Occipital lobe (tissue), 2 donors: Measurements from ENCODE around the gene CDK11B. TPM values are rescaled to one million over a fixed set of nuclear protein-coding genes. Genes with fewer than 3 reads are reported as not detected.
"Not testable (repeated sequence)": the region's sequence is repeated elsewhere in the genome, so short reads cannot be mapped to it uniquely, and the experiment has no call there.

Source experiments
- DNase-seq: peaks from one replicate; lab custom pipeline; 2025; lab: John Stamatoyannopoulos, UW
- total RNA-seq: library from RNA; depleted of rRNA; stranded (reverse); fragments of >200 nt; gene quantifications from one replicate; pipeline ENCODE4 v1.2.3, GENCODE V29; 2014

The CDK11B gene
- total RNA-seq, result 7.0 TPM

DNA sequence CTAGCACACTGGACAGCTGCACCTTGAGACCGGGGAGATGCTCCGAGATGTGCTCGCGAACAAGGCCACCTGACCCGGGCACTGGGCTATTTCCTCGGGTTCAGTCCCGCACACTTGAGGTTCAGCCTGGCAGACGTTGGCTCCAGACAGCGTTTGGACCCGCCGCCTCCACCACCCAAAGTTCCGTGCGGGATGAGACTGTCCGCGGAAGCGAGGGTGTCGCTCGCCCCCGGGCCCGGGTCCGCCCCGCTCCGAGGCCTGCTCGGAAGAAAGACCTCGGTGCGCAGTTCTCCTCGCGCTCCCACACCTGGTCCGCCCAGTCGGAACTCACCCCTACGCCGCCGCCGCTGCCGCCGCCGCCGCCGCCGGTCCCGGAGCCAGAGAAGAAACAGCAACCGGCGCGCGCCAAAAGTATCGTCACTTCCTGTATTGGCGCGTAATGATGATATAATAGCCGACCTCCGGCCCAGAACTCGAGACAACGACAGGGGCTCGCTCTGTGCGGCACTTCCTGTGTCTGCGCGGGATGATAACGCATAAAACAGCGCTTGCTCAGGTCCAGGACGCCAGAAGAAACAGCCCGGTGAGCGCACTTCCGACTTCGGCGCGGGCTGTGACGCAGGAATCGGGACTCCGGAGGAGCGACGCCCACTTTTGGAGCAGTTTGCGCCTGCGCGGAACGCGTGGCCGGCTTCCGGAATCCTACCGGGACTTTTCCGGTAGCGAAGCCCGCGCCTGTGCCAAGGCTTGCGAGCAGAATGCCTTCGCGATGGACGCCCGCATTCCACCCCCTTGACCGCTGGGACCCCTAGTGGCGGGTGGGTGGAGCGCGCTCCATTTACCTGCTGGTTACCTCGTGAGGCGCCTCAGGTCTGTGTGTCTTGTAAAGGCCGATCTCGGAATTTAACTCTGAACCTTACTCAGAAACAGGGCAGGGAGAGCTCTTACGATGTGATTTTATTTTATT, at the start of gene CDK11B:
TSS of gene CDK11B (minus strand) at position 422 of the 967 bp plus-strand sequence. CDS start 1,519 bp downstream, outside the sequence.
- peak; percentile 92 for DNase-seq

DNA sequence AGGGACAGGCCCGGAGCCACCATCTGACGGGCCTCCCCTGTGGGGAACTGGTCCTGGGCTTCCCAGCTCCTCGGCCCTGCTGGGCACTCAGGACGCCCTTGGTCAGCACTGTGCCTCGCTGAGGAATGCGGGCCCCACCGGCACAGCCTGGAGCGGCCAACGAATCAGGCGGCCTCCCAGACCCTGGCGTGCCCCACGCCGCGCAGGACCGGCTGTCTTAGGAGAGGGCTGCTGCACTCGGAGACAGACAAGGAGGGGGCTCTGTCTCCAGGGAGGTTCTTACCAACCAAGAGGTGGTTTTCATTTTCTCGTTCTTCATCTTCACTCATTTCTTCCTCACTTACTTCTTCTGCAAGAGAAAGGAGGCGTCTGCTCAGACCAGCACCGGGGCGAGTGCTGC, 49.1 kb upstream of the CDK11B start:
- DNase-seq, result not testable (repeated sequence)

DNA sequence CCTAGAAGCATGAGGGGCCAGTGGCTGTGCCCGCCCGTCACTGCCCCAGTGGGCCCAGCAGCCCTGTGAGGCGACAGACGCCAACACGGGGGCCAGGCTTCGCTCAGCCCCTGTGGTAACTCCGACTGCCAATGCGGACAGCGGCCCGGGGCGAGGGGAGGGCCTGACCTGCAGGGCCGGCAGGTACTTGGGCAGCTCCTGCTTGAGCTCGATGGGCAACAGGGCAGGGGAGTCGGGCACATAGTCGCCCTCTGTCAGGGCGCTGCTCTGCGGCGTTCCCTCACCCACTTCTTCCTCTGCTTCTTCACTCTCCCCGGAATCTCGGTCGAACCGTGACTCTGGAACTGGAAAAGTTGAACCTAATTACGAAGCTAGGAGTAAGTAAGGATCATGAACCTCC, 48.4 kb upstream of the CDK11B start:
- DNase-seq, result not testable (repeated sequence)

DNA sequence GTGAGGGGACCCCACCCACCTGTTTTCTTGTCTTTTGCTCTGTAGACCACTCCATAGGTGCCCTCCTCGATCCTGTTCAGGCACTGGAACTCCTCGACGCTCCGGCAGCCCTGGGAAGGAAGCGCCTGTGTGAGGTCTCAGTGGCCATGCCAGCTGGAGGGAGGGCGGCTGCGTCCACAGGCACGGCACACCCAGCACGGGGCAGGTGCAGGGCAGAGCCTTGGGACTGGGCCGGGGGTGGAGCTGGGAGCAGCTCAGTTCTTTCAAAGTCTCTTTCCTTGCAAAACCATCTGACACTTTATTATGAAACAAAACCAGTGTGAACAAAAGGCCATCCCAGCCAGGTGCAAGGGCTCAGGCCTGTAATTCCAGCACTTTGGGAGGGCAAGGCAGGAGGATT, 46.8 kb upstream of the CDK11B start:
- DNase-seq, result not testable (repeated sequence)

DNA sequence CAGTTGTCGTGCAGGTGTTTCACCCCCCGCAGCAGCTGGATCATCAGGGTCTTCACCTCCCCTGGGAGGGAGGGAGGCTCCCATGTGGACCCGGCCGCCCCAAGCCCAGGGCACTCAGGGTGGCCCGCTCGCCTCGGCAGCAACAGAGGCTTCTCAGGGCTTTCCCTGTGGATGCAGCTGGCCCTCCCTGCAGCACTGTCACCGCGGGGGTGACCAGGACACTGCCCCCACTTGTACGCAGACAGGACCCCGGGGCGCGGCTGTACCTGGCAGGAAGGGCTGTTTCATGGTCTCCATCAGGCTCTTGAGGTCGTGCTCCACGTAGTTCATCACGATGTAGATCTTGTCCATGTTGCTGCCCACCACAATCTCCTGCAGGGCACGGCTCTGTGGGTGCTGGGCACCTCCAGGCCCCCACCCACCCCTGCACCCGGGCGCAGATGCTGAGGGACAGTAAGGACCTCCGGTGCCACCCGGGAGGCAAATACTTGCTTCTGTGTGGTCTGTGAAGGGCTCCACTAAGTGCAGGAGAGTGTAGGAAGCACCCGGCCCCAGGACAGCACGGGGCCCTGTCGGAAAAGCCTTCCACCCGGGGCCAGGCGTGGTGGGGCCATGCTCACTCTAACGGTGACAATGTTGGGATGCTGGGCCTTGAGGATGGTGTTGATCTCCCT, 45.6 kb upstream of the CDK11B start:
- DNase-seq, result not testable (repeated sequence)

DNA sequence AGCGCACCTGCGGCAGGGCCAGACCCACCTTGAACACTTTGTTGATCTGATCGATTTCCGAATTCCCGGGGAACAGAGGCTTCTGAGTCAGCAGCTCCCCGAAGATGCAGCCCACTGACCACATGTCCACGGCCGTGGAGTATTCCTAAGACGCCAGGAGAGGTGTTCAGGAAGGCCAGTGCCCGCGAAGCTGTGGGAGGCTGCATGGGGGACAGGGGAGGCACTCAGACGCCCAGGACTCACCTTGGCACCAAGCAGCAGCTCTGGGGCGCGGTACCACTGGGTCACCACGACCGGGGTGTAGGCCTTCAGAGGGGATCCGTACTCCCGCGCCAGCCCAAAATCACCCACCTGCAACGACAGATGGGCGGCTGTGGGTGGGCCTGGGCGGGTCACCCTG, 45.0 kb upstream of the CDK11B start:
- DNase-seq, result no peak

DNA sequence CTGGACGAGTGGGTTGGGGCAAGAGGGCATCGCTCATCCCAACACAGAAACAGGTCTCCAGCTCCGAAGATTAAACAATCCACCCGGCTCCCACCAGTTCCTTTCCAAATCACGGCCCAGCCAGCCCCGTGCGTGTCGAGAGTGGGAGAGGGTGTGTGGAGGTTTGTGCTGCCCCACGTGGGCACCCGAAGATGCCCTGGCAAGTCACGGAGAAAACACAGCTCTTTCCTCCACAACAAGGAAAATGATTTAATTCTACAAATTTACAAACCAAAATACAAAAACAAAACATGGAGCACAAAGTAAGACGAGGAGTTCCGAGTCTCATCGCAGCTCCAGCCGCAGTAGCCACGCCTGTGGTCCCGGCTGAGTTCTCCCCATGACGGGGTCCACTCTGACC, 43.7 kb upstream of the CDK11B start:
- DNase-seq, result not testable (repeated sequence)

DNA sequence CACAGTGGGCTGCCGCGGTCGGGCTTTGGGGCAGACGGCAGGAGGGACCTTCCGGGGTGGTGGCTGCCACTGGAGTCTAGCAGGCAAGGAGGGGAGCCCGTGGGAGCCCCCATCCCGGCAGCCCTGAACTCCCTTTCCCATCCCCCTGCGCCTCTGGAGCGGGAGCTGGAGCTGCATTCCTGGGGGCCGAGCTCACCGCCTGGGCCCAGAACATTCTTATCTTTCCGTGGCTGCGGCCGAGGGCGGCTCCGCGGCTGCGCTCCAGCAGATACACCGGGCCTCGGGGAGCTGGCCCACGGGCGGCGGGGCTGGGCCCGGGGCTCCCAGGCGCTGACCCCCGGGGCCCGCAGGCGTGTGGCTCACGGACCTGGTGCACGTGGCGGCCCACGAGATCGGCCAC, 41.8 kb upstream of the CDK11B start:
- not testable (repeated sequence) for DNase-seq

DNA sequence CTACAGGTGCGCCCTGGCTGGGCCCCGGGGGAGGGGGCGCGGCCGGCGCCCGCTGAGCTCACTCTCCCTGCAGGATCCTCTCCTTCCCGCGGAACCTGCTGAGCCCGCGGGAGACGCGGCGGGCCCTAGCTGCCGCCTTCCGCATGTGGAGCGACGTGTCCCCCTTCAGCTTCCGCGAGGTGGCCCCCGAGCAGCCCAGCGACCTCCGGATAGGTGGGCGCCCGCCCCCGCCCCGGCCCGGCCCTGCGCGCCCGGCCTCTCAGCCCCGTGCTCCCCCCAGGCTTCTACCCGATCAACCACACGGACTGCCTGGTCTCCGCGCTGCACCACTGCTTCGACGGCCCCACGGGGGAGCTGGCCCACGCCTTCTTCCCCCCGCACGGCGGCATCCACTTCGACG, 41.3 kb upstream of the CDK11B start:
- DNase-seq, result not testable (repeated sequence)

DNA sequence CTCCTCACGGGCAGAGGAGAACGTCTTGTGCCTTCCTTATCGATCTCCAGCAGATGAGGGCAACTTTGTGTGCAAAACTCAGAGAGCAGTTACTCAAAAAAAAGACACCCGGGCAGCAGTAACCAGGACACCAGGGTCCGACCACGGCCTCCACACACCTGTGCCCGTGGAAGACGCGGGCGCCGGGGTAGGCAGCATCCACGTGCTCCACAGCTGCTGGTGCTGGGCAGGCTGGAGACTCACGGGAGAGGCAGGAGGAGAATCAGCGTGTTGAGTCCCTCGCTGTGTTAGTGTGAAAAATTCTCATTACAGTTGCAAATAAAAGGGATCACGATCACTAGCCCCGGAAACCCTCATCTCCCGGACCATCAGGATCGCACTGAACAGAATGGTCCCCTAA, 40.3 kb upstream of the CDK11B start:
- DNase-seq, result not testable (repeated sequence)

DNA sequence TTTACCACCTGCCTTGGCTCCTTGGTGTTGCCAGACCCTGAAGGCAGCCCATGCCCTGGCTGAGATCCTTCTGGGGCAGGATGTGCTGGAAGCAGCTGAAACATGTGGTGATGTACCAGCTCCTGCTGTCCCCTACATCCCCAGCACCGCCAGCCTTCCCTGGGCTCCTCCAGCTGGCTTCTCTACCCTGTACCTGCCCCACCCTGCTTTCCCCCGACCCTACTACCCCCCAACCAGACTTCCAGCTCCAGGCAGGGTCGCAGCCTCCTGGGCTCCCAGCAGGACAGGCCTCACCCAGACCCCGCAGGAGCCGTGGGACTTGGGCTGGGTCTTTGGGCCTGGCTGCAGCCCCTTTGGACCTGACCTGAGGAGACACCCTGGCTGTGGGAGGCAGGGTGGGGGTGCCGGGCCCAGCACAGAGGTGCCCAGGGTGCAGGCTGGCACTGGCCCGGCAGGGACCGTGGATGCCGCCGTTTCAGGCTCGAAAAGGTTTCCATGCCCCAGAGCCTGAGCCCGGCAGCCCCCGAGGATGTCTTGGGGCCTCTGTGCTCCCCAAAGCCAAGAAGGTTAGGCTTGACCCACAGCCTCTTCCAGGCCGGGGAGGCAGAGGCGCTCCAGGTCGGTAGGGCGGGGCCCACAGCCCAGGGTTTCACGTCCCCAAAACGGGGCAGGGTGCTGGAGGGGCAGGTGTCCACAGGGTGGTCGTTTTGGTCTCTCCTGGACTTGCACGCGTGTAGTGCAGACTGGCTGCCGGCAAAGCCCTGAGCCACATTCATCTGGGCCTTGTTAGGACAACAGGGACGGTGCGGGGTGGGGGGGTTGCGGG, 38.8 kb upstream of the CDK11B start:
- not testable (repeated sequence) for DNase-seq

DNA sequence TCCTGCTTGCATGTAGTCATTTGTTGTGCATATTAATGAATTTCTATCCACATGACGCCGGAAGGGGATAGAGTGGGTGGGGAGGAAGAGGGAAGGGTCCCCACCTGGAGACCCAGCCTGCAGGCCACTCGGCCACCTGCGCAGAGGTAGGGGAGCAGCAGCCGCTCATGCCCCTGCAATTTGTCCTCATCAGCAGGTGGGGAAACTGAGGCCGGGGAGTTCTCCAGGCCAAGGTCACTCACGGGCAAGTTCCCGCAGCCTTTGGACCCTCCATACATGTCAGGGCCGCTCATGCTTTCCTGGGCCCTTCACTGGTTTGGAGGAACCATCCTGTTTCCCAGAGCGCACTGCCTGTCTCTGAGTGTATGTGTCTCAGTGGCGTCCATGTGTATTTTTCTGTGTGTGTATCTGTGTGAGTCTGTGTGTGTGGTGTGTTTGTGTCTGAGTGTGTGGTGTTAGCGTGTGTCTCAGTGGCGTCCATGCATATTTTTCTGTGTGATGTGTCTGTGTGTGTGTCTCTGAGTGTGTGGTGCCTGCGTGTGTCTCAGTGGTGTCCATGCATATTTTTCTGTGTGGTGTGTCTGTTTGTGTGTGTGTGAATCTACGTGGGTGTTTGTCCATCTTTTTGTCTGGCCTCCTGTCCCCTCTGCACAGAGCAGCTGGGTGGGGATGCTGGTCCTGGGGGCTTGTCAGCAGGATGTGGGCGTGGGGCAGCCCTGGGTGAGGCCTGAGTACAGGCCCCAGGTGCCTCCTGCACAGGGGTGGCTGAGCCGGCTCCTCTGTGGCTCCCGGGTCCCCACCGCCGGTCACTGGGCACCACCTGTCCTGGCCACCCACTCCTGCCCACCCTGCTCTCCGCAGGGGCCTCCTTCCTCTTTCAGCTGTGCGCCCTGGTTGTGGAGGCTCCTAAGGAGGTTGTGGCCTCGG, 37.9 kb upstream of the CDK11B start:
- DNase-seq, result not testable (repeated sequence)

DNA sequence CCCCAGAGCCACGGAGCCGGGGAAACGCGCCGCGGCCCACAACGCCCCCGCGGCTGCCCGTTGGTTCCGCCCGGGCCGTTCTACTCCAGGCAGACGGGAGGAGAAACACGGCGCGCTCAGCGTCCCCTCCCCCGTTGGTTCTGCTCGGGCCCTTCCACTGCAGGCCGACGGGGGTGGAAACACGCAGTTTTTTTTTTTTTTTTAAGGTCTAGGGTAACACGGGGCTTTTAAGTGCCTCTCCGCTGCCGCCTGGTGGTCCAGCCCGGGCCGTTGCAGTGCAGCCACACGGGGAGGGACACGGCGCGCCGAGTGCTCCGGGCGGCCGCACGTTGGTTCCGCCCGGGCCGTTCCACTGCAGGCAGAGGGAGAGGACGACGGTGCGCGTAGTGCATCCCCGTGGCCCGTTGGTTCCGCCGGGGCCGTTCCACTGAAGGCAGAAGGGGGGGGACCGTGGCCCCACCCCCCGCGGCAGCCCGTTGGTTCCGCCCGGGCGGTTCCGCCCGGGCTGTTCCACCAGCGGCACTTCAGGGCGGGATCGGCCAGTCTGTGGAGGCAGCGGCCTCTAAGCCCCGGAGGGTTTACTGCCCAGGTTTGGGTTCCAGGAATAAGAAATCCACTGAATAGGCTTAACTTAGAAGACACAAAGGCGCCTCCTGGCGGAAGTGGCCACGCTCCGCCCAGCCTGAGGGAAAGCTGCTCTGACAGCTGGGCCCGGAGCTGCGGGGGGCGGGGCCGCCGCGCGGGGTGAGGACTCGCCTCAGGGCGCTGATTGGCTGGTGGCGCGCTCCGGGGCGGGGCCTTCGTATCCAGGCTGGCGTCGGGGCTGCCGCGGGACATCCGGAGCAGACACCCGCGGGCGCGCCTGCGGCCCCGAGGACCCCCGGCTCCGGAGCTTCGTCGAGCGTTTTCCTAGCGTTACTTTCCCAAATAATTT, 34.2 kb upstream of the CDK11B start, which contains the start of gene SLC35E2B:
TSS of gene SLC35E2B (minus strand) at position 82 of the 934 bp plus-strand sequence. CDS start 16,096 bp downstream, outside the sequence.
- DNase-seq, result peak; percentile 76

DNA sequence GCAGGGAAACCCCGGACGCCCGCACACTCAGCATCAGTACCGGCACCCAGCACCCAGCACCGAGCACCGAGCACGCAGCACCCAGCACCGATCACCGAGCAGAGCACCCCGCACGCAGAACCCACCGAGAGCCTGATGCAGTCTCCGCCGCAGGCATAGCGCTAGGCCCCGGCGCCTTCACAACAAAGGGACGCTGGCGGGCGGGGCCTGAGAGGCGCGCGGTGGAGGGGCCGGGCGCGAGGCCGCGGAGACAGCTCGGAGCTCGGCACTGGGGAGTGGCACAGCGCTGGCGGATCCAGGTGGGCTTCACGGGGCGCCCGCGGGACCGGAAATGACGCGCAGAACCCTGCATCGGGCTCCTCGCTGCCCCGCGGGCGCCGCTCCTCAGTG, 33.5 kb upstream of the CDK11B start:
- DNase-seq, result peak; percentile 75

DNA sequence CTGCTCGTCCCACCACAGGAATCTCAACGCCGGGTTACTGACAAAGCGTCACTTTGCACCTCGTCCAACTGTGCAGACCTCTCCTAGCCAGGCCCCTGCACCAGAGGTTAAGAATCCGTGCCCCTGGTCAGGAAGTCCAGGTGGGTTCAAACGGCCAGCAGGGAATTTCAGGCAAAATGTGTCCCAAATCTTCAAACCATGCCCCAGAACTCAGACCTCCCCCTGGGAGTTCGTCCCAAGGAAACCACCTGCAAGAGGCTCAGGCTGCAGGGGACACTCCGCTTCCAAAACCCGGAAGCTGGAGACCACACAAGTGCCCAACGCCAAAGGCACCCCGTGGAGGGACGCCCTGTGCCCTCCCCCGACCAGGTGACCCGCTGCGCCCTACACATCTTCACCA, 32.6 kb upstream of the CDK11B start:
- DNase-seq, result not testable (repeated sequence)

DNA sequence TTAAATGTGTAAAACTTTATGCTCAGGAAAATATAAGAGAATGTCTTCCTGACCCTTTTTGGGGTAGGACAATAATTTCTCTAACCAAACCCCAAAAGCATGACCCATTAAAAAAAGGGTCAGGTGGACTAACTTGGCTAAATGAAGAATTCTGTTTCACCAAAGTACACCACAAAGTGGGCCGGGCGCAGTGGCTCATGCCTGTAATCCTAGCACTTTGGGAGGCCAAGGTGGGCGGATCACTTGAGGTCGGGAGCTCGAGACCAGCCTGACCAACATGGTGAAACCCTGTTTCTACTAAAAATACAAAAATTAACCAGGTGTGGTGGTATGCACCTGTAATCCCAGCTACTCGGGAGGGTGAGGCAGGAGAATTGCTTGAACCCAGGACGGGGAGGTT, 30.7 kb upstream of the CDK11B start:
- DNase-seq, result not testable (repeated sequence)

DNA sequence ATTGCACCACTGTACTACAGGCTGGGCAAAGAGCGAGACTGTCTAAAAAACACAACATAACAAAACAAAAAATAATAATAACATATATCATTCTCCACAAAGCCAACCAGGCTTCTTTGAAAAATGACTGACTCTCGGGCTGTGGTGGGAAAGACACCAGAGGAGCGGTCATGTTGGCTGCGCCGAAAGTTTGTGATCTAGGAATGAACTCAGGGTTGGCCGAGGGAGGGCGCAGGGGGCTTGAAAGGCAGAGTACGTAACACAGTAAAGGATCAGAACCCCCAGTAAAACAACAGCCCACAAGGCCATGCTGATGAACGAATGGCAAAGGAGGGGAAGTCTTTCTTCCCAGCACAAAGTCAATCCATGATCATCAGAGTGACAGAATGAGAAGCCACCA, 29.0 kb upstream of the CDK11B start:
- no peak for DNase-seq

DNA sequence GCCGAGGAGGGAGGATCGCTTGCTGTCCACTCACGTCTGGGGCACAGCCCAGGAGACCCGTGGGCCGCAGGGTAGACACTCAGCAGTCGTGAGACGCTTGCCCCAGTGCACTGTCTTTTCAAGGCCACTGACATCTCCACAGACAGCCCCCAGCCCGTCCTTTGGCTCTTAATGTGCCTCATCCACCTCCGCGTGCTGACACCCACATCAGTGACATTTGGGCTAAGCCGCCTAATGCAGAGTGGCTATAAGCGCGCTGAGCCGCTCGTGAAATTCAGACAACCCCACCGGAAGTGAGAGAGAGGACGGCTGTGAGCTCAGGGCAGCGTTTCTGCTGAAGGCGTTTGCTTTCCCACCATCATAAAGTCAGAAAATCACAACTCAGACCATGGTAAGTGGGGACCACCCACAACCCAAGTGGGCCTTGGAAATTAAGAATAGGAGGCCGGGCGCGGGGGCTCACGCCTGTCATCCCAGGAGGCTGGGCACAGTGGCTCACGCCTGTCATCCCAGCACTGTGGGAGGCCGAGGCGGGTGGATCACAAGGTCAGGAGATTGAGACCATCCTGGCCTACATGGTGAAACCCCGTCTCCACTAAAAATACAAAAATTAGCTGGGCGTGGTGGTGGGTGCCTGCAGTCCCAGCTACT, 25.4 kb upstream of the CDK11B start:
- no peak for DNase-seq
